Activated T-helper 2 cell treated with anti-CD3 and anti-CD28 coated beads, Interferon-gamma antibody, Interleukin-2, Interleukin-4, amounts not matched to agents 10 μg/mL and 5 μg/mL and 100 μg/mL, durations not matched to agents 14 hours and 24 hours and 36 hours (primary cell): ENCODE measurements around the gene NRG3. TPM values are rescaled to one million over a fixed set of nuclear protein-coding genes. Genes with fewer than 3 reads are reported as not detected.

ENCODE experiments used
- DNase-seq: peaks from one replicate; pipeline ENCODE4 v3.0.0; 2021; ENCODE audit warnings: low spot score
- H3K27ac Mint-ChIP-seq: one replicate; pipeline ENCODE4 v1.8.0; 2021; ENCODE audit warnings: mixed read lengths
- H3K27me3 Mint-ChIP-seq: one replicate; pipeline ENCODE4 v1.8.0; 2021; ENCODE audit warnings: low read depth, mixed read lengths
- H3K36me3 Mint-ChIP-seq: one replicate; pipeline ENCODE4 v1.8.0; 2021; ENCODE audit warnings: low read depth, mixed read lengths
- H3K4me1 Mint-ChIP-seq: one replicate; pipeline ENCODE4 v1.8.0; 2021; ENCODE audit warnings: low read depth, mixed read lengths
- H3K4me3 Mint-ChIP-seq: one replicate; pipeline ENCODE4 v1.8.0; 2021; ENCODE audit warnings: low read depth, mild to moderate bottlenecking, moderate library complexity, mixed read lengths
- H3K9me3 Mint-ChIP-seq: one replicate; pipeline ENCODE4 v1.8.0; 2021; ENCODE audit warnings: mixed read lengths
- intact Hi-C: fragments of 100-400 bp; cut with micrococcal nuclease; formaldehyde crosslinking; loops from one replicate; pipeline ENCODE4 v1.15.1; 2023
- total RNA-seq: library from RNA; stranded (reverse); gene quantifications from 2 replicates; pipeline ENCODE4 v1.2.3, GENCODE V29; 2022

Gene NRG3
- total RNA-seq = not detected in 2 replicates

DNA sequence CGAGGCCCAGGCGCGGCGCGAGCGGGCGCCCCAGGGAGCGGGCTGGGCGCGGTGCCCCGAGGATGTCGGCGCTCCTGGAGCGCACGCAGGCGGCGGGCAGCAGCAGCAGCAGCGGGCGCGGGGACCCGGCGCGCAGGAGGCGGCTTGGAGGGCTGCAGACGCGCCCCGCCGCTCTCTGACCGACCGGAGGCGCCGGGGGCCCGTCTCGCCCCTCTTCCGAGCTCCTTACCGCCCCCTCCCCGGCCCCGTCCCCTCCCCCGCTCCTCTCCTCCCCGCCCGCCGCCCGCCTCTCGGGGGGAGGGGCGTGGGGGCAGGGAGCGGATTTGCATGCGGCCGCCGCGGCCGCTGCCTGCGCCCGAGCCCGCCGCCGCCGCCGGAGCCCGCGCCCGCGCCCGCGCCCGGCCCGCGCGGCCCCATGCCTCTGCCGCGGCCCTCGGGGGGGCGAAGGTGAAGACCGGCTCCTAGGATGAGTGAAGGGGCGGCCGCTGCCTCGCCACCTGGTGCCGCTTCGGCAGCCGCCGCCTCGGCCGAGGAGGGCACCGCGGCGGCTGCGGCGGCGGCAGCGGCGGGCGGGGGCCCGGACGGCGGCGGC lies at the start of gene NRG3:
Gene NRG3, plus strand, starts transcription at position 320 of the 592 bp plus-strand sequence.
- Mint-ChIP-seq H3K9me3 (no peaks in the 10 kb centered on the region), H3K4me1 (peaks cover 6% of the 10 kb centered on the region), H3K27me3 (peaks cover 45% of the 10 kb centered on the region), H3K4me3 (peak within 1 kb of the TSS; percentile 56), H3K27ac (no peak within 1 kb of the TSS), H3K36me3 (peaks cover 4% of the 10 kb centered on the region)
- no peak for DNase-seq
- intact Hi-C loops = no loop called here

DNA sequence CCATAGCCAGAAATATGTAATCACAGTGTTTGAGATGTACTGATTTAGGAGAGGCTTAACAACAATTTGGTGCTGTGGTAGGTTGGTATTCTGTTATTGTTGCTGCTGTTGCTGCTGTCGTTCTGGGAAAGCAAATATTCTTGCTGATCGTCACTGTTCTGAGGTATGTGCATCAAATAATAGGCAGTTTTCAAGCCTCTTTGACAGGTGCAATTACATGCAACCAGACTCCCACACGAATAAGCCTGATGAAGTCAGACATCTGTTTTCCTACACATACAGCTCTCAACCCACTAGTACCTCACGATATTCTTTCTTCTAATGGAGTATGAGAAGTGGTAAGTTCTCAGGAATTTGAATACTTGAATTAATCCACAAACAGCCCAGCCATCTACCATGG lies 46.7 kb upstream of the NRG3 start:
- H3K27ac Mint-ChIP-seq = no peak overlapping the region
- H3K9me3 Mint-ChIP-seq = peaks cover 3% of the 10 kb centered on the region
- intact Hi-C loops = no loop called here
- H3K4me3 Mint-ChIP-seq = no peak overlapping the region
- H3K4me1 Mint-ChIP-seq = no peaks in the 10 kb centered on the region
- no peak for DNase-seq
- no peaks in the 10 kb centered on the region for H3K27me3 Mint-ChIP-seq
- no peaks in the 10 kb centered on the region for H3K36me3 Mint-ChIP-seq

DNA sequence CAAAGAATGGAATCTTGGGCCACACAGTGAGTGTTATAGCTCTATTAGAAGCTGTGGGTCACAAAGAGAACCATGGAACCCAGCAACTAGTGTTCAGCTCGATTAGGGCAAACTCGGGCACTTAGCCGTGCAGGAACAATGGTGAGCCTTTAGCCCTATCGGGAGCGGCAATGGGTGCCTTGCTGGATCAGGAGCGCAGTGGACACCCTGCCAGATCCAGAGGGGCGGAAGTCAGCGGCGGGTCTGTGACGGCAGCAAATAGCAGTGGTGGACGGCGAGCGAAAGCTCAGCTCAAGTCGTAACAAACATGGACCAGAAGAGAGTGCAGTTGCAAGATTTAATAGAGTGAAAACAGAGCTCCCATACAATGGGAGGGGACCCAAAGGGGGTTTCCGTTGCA lies 43.9 kb upstream of the NRG3 start:
- Mint-ChIP-seq H3K4me3 (no peak overlapping the region), H3K36me3 (no peaks in the 10 kb centered on the region), H3K4me1 (no peaks in the 10 kb centered on the region), H3K27me3 (no peaks in the 10 kb centered on the region), H3K27ac (no peak overlapping the region), H3K9me3 (peaks cover 3% of the 10 kb centered on the region)
- intact Hi-C loops = no loop called here
- DNase-seq = no peak

DNA sequence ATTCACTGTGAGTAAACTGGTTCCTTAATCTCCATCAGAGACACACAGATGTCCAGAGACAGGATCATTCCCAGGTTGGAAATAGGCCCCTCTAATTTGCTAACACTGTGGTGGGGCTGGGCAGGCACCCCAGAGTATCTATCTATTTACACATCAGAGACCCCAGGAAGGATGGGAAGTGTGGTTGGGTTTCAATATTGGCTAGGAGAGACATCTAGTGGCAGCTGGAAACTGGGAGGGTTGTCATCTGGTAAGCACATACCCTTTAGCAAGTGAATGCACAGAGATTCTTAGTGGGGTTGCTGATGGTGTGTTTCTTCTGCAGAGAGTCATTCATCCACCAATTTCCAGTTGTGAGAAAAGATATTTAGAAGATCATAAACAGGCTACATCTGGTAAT lies 36.0 kb upstream of the NRG3 start:
- Mint-ChIP-seq H3K9me3 (no peaks in the 10 kb centered on the region), H3K27me3 (no peaks in the 10 kb centered on the region), H3K27ac (no peak overlapping the region), H3K36me3 (no peaks in the 10 kb centered on the region), H3K4me3 (no peak overlapping the region), H3K4me1 (no peaks in the 10 kb centered on the region)
- no peak for DNase-seq
- intact Hi-C loops = no loop called here

DNA sequence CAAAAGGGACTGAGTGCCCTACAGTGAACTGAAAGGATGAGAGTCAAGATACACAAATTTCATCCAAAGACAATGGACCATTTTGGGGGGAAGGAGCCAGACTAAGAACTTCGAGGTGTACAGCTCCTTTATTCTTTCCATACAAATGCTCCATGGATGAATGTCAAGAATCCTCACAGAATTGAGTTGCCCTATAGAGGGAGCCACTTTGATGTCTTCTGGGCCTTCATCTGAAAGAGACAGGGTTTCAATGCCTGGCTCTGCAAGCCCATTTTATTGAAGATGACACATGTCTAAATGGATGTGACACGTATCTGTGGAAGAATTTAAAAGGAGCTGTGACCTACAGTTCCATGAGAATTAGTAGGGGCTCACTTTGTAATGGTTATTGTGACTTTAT lies 32.0 kb upstream of the NRG3 start:
- Mint-ChIP-seq H3K27ac (no peak overlapping the region), H3K27me3 (no peaks in the 10 kb centered on the region), H3K4me1 (no peaks in the 10 kb centered on the region), H3K9me3 (no peaks in the 10 kb centered on the region), H3K4me3 (no peak overlapping the region), H3K36me3 (no peaks in the 10 kb centered on the region)
- no peak for DNase-seq
- intact Hi-C loops = no loop called here

DNA sequence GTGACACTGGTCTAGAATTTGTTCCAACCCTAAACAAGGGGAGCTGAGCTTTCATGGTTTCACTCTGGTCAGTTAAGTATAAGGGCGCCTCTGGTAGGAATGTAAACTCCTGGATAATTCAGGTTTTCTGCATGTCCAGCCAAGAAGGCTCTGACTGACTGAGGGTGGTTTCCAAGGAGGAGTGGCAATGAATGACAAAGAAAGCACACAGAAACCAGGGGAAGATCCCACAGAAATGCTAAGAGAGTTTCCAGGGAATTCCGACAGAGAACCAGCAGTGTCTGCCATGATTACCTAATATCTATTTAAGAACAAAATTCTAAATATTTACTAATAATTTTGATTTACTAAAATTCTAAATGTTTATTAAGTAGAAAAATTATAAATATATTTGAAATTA lies 27.3 kb upstream of the NRG3 start:
- no peak overlapping the region for H3K27ac Mint-ChIP-seq
- intact Hi-C loops = no loop called here

DNA sequence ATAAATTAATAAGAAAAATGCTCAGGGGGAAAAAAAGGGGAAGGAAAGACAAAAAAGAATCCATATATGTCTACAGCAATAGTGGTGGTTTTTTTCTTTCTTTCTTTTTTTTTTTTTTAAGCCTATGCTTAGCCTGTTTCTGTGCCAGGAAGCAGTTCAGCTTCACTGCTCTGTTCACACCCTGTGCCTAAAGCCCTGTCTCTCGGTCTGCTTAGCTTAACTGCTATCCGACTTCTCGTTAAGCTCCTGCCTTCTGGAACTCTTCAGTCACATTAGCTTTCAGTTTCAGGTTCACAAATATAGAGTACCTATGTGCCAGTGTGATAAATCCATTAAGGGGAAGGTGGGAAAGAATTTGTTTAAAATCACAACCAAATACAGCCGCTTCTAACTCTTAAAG lies 26.5 kb upstream of the NRG3 start:
- no peaks in the 10 kb centered on the region for H3K4me1 Mint-ChIP-seq

More for the DNA sequence above, 27.3 kb upstream of the NRG3 start:
- DNase-seq = no peak
- Mint-ChIP-seq H3K27me3 (no peaks in the 10 kb centered on the region), H3K9me3 (no peaks in the 10 kb centered on the region), H3K36me3 (no peaks in the 10 kb centered on the region), H3K4me3 (no peak overlapping the region), H3K4me1 (no peaks in the 10 kb centered on the region)

DNA sequence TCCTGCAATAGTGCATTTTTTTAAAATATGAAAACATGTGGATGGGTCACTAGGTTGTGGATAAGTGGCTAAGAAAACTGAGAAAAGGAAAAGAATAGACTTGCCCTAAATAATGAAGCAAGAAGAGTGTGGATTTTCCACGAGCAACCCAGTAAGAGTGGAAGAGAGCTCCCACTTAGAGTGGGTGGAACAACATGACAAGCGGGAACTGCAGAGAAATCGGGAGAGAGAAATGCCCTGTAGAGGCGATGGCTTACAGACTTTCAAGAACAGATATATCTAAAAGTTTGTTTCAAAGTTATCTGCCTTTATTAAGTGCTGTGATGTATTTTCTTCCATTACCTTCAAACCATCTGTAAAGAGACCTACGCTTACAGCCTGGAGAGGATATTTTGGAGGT lies 26.1 kb upstream of the NRG3 start:
- Mint-ChIP-seq H3K27ac (no peak overlapping the region), H3K27me3 (no peaks in the 10 kb centered on the region), H3K4me1 (no peaks in the 10 kb centered on the region), H3K4me3 (no peak overlapping the region), H3K36me3 (no peaks in the 10 kb centered on the region), H3K9me3 (peaks cover 4% of the 10 kb centered on the region)
- no peak for DNase-seq
- intact Hi-C loops = no loop called here

More for the DNA sequence above, 26.5 kb upstream of the NRG3 start:
- Mint-ChIP-seq H3K27me3 (no peaks in the 10 kb centered on the region), H3K27ac (no peak overlapping the region), H3K36me3 (no peaks in the 10 kb centered on the region), H3K9me3 (no peaks in the 10 kb centered on the region), H3K4me3 (no peak overlapping the region)
- DNase-seq = no peak
- intact Hi-C loops = no loop called here

DNA sequence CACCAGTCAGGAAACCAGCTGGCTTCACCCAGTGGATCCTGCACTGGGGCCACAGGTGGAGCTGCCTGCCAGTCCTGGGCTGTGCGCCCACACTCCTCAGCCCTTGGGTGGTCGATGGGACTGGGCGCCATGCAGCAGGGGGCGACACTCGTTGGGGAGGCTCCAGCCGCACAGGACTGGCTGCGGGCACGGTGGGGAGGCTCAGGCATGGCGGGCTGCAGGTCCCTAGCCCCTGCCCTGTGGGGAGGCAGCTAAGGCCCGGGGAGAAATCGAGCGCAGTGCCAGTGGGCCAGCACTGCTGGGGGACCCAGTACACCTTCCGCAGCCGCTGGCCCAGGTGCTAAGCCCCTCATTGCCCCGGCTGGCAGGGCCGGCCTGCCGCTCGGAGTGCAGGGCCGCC lies 12.4 kb upstream of the NRG3 start:
- Mint-ChIP-seq H3K4me3 (no peak overlapping the region), H3K9me3 (no peaks in the 10 kb centered on the region), H3K36me3 (no peaks in the 10 kb centered on the region), H3K27ac (no peak overlapping the region), H3K4me1 (peaks cover 5% of the 10 kb centered on the region), H3K27me3 (no peaks in the 10 kb centered on the region)
- intact Hi-C loops = no loop called here
- DNase-seq = no peak

DNA sequence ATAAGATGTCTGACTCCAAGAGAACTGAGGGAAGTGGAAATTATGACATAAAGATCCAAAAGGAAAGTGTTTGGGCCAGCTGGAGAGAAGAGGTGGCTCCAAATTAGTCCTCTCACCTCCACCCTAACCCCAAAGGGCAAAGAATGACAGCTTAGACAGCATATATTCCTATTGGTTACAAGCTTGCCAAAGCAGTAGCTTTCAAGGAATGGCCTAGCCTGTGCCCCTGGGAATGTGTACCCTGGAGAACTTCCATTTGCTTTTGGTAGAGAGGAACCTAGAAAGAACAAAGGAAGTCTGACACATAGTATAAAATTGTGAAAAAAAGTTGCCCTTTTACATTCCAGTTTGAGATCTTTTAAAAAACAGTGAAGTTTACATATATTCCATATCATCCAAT lies 11.2 kb upstream of the NRG3 start:
- no peak for DNase-seq
- H3K36me3 Mint-ChIP-seq = no peaks in the 10 kb centered on the region
- no peak overlapping the region for H3K27ac Mint-ChIP-seq
- H3K9me3 Mint-ChIP-seq = no peaks in the 10 kb centered on the region
- H3K4me3 Mint-ChIP-seq = no peak overlapping the region
- H3K4me1 Mint-ChIP-seq = peaks cover 5% of the 10 kb centered on the region
- intact Hi-C loops = no loop called here
- H3K27me3 Mint-ChIP-seq = no peaks in the 10 kb centered on the region

DNA sequence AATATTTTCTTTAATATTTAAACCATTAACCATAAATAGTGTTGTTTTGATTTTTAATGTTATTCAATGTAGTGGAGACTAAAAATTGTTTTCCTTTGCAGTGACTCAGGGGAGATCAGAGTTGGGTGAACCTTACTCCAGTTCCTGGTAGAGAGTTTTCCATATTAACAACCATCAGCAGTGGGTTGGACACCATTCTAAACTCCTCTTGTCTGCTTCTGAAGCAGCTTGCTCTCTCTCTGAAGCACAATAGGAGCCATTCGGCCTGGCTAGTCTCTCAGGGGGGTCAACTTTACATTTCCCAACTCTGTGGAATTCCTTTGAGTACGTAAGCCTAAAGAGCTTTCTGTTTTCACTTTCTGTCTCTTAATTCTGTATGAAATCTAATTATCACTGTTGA lies 9.4 kb upstream of the NRG3 start:
- Mint-ChIP-seq H3K27me3 (no peaks in the 10 kb centered on the region), H3K9me3 (no peaks in the 10 kb centered on the region), H3K36me3 (no peaks in the 10 kb centered on the region), H3K4me3 (no peak overlapping the region), H3K27ac (no peak overlapping the region), H3K4me1 (peaks cover 5% of the 10 kb centered on the region)
- DNase-seq = no peak
- intact Hi-C loops = no loop called here

DNA sequence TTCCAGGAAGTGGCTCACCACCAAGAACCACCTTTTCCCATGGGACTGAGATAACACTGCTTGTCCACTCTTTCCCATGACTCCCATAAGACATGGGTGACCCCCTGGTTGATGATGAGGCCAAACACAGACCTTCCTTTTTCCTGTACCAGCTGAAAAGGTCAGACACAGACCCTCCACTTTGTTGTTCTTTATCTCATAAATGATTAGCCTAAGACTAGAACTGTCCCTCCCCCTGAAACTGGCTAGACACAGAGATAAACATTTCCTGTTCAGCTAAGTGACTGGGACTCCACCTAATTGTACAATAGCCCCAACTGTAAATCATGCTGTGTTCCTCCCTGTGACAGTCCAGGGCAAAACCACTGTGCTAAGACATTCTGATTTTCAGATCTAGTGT lies 8.2 kb upstream of the NRG3 start:
- no peaks in the 10 kb centered on the region for H3K36me3 Mint-ChIP-seq

DNA sequence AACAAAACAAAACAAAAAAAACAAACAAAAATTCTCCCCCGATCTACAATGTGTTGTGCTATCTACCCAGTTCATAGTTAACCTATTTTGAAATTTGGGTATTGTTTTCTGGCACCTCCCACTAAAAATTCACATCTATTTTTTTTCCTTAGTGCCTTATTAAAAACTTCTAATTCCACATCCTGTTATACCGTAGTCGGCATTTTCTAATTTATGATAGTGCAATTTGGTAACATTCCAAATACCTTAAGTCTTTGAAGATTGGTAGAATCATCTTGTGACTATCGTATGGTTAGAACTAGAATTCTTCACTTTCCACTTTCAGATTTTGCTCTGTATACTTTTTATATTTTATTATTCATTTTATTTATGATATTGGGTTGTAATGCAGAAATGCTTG lies 4.5 kb upstream of the NRG3 start:
- no peak overlapping the region for H3K27ac Mint-ChIP-seq
- H3K36me3 Mint-ChIP-seq = no peaks in the 10 kb centered on the region
- no peak overlapping the region for H3K4me3 Mint-ChIP-seq
- H3K27me3 Mint-ChIP-seq = peaks cover 23% of the 10 kb centered on the region
- no peaks in the 10 kb centered on the region for H3K9me3 Mint-ChIP-seq
- H3K4me1 Mint-ChIP-seq = peaks cover 5% of the 10 kb centered on the region
- no peak for DNase-seq
- intact Hi-C loops = no loop called here

More for the DNA sequence above, 8.2 kb upstream of the NRG3 start:
- no peak overlapping the region for H3K27ac Mint-ChIP-seq
- peaks cover 5% of the 10 kb centered on the region for H3K4me1 Mint-ChIP-seq
- H3K9me3 Mint-ChIP-seq = no peaks in the 10 kb centered on the region
- DNase-seq = no peak
- H3K27me3 Mint-ChIP-seq = peaks cover 7% of the 10 kb centered on the region
- intact Hi-C loops = no loop called here
- H3K4me3 Mint-ChIP-seq = no peak overlapping the region

DNA sequence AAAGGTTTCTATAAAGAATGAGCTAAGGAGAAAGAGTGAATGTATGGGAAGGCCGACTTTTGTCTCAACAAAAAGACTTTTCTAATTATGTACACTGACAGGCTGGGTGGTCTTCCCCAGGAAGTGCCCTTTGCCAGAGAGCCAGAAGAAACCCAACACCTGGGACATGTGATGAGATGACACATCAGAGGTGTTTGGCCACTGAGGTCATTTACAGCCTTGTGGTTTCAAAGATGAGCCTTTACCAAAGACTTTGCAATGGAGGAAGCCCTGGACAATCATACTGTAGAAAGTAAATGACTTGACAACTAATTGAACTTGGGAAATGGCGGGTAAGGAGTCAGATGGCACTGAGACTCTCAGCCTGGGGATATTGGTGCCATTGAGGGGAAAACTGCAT lies 3.4 kb upstream of the NRG3 start:
- no peaks in the 10 kb centered on the region for H3K9me3 Mint-ChIP-seq
- peaks cover 10% of the 10 kb centered on the region for H3K4me1 Mint-ChIP-seq
- H3K4me3 Mint-ChIP-seq = no peak overlapping the region
- peaks cover 4% of the 10 kb centered on the region for H3K36me3 Mint-ChIP-seq
- peaks cover 34% of the 10 kb centered on the region for H3K27me3 Mint-ChIP-seq
- no peak overlapping the region for H3K27ac Mint-ChIP-seq
- intact Hi-C loops = no loop called here
- no peak for DNase-seq
